ENCODE results near the gene APLP2.

DNA sequence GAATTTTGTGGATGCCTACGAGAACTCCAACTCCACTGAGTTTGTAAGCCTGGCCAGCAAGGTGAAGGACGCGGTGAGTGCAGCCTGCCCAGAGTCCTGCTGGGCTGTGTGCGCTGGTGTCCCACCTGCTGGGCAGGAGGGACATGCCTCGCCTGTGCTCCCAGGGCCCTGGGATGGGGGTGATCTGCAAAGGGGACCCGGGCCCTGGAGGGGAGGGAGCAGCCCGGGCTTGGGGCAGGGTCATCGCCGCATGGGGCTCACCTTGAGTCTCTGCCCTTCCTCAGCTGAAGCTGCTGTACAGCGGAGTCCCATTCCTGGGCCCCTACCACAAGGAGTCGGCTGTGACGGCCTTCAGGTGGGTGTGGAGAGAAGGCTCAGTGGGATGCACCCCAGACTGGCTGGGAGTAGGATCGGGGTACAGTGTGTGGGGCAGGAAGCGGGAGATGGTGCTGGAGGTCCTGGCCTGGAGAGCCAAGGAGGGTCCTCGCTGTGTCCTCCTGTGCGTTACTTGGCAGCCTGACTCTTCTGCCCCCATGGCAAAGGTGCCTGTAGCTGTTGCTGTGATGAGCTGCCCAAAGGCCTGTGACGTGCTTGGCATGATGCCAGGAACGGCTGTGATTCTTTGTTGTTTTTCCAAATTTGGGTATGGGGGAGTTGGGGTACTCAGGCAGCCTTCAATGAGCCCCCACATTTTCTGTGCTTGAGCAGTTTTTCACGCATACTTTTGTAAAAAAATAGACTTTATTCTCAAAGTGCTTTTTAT lies 119.1 kb downstream of the APLP2 start:
- TF ChIP-seq GABPA (IDR thresholded peaks at IDR 0.05 in 1 of 2, conservative IDR thresholded peaks at IDR 0.05 in 1 of 2) (no peak), MAX (IDR thresholded peaks at IDR 0.05) (no peak), CTCF (IDR thresholded peaks at IDR 0.05; ENCODE audit: low read depth, low read length, missing input control) (no peak), SP1 (IDR thresholded peaks at IDR 0.05) (no peak), TAF1 (conservative IDR thresholded peaks at IDR 0.05) (no peak), JUND (IDR thresholded peaks at IDR 0.05) (no peak), RAD21 (IDR thresholded peaks at IDR 0.05) (no peak), HNF4A (conservative IDR thresholded peaks at IDR 0.05) (no peak)
- TF ChIP-seq, protein P1, sequence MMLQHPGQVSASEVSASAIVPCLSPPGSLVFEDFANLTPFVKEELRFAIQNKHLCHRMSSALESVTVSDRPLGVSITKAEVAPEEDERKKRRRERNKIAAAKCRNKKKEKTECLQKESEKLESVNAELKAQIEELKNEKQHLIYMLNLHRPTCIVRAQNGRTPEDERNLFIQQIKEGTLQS (IDR thresholded peaks at IDR 0.05) = no peak
- TF ChIP-seq, protein P2, sequence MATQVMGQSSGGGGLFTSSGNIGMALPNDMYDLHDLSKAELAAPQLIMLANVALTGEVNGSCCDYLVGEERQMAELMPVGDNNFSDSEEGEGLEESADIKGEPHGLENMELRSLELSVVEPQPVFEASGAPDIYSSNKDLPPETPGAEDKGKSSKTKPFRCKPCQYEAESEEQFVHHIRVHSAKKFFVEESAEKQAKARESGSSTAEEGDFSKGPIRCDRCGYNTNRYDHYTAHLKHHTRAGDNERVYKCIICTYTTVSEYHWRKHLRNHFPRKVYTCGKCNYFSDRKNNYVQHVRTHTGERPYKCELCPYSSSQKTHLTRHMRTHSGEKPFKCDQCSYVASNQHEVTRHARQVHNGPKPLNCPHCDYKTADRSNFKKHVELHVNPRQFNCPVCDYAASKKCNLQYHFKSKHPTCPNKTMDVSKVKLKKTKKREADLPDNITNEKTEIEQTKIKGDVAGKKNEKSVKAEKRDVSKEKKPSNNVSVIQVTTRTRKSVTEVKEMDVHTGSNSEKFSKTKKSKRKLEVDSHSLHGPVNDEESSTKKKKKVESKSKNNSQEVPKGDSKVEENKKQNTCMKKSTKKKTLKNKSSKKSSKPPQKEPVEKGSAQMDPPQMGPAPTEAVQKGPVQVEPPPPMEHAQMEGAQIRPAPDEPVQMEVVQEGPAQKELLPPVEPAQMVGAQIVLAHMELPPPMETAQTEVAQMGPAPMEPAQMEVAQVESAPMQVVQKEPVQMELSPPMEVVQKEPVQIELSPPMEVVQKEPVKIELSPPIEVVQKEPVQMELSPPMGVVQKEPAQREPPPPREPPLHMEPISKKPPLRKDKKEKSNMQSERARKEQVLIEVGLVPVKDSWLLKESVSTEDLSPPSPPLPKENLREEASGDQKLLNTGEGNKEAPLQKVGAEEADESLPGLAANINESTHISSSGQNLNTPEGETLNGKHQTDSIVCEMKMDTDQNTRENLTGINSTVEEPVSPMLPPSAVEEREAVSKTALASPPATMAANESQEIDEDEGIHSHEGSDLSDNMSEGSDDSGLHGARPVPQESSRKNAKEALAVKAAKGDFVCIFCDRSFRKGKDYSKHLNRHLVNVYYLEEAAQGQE (IDR thresholded peaks at IDR 0.05) = no peak
